Vagina (tissue), 2 donors: ENCODE measurements around the gene ZNF398. TPM values are rescaled to one million over a fixed set of nuclear protein-coding genes. Genes with fewer than 3 reads are reported as not detected.

Source experiments
- DNase-seq, 2 donors: peaks; one replicate each; pipeline ENCODE4 v3.0.0-alpha.2; 2017; ENCODE audit errors: extremely low spot score in 2 of 2
- H3K27ac ChIP-seq: fragments of 200-600 bp; sonication (generic); one replicate; pipeline ENCODE4 v1.5.1; 2019
- H3K27me3 ChIP-seq: fragments of 200-600 bp; sonication (generic); one replicate; pipeline ENCODE4 v1.5.1; 2019
- H3K36me3 ChIP-seq, 2 donors: fragments of 200-600 bp; sonication (generic); one replicate each; pipeline ENCODE4 v1.5.1; 2017 to 2019
- H3K4me1 ChIP-seq: fragments of 200-600 bp; sonication (generic); one replicate; pipeline ENCODE4 v1.5.1; 2019
- H3K4me3 ChIP-seq, 2 donors: fragments of 200-600 bp; sonication (generic); 1 replicate in 1 of 2; 2 replicates in 1 of 2; pipeline ENCODE4 v1.5.1; 2016 to 2019
- H3K9me3 ChIP-seq: fragments of 200-600 bp; sonication (generic); one replicate; pipeline ENCODE4 v1.5.1; 2019
- POLR2A ChIP-seq, 2 donors: fragments of 450-650 bp; IDR thresholded peaks; one replicate each; pipeline ENCODE4 v1.6.1; 2017; ENCODE audit warnings: antibody characterized with exemption in 2 of 2, mild to moderate bottlenecking in 2 of 2, moderate library complexity in 2 of 2
- POLR2AphosphoS5 ChIP-seq, 2 donors: sonication (generic); formaldehyde crosslinking; IDR thresholded peaks; one replicate each; pipeline ENCODE4 v1.9.0; 2017; ENCODE audit warnings: antibody characterized with exemption in 2 of 2, mild to moderate bottlenecking in 2 of 2, low read depth in 1 of 2; ENCODE audit not compliant: insufficient read depth in 1 of 2
- intact Hi-C: fragments of 100-400 bp; cut with DNase I; formaldehyde crosslinking; loops from one replicate; pipeline ENCODE4 v1.15.1; 2023
- total RNA-seq: library from RNA; depleted of rRNA; stranded (reverse); fragments of >200 nt; gene quantifications from one replicate; pipeline ENCODE4 v1.2.3, GENCODE V29; 2016
- TF ChIP-seq, protein P1 (sequence below), 3 experiments: fragments of 450-650 bp in 2 of 3; fragments of 200-600 bp in 1 of 3; sonication (generic) in 1 of 3; IDR thresholded peaks; one replicate each; pipeline ENCODE4 v1.5.1; 2017 to 2019; ENCODE audit warnings: antibody characterized with exemption in 3 of 3, mild to moderate bottlenecking in 2 of 3, moderate library complexity in 2 of 3

ZNF398 gene
- total RNA-seq, 1 donor from 2014 or later, result 21.4 TPM

GRCh38 chr7:149181450-149181790 lies 34.2 kb downstream of the ZNF398 start:
- no peaks in the 10 kb centered on the region for H3K27me3 ChIP-seq
- DNase-seq, result no peak
- H3K27ac ChIP-seq, result no peak overlapping the region
- intact Hi-C loops, result no loop called here
- no peaks in the 10 kb centered on the region for H3K9me3 ChIP-seq
- peaks cover 8% of the 10 kb centered on the region for H3K4me1 ChIP-seq
- H3K36me3 ChIP-seq, result peaks cover 0 to 33% of the 10 kb centered on the region in 2 donors
- H3K4me3 ChIP-seq, result no peak overlapping the region
- no peak for TF ChIP-seq POLR2AphosphoS5 (IDR thresholded peaks at IDR 0.05; ENCODE audit: insufficient read depth in 1 of 2, low read depth in 1 of 2)
- TF ChIP-seq, protein P1, sequence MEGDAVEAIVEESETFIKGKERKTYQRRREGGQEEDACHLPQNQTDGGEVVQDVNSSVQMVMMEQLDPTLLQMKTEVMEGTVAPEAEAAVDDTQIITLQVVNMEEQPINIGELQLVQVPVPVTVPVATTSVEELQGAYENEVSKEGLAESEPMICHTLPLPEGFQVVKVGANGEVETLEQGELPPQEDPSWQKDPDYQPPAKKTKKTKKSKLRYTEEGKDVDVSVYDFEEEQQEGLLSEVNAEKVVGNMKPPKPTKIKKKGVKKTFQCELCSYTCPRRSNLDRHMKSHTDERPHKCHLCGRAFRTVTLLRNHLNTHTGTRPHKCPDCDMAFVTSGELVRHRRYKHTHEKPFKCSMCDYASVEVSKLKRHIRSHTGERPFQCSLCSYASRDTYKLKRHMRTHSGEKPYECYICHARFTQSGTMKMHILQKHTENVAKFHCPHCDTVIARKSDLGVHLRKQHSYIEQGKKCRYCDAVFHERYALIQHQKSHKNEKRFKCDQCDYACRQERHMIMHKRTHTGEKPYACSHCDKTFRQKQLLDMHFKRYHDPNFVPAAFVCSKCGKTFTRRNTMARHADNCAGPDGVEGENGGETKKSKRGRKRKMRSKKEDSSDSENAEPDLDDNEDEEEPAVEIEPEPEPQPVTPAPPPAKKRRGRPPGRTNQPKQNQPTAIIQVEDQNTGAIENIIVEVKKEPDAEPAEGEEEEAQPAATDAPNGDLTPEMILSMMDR (IDR thresholded peaks at IDR 0.05), result no peak
- TF ChIP-seq POLR2A (IDR thresholded peaks at IDR 0.05), result no peak

- H3K4me3 ChIP-seq, result no peak overlapping the region
- no peaks in the 10 kb centered on the region for H3K27me3 ChIP-seq
- TF ChIP-seq POLR2AphosphoS5 (IDR thresholded peaks at IDR 0.05; ENCODE audit: insufficient read depth in 1 of 2, low read depth in 1 of 2), result no peak
- TF ChIP-seq, protein P1 (IDR thresholded peaks at IDR 0.05), result no peak
- no peak for TF ChIP-seq POLR2A (IDR thresholded peaks at IDR 0.05)
- no peaks in the 10 kb centered on the region for H3K9me3 ChIP-seq
- H3K27ac ChIP-seq, result no peak overlapping the region
- intact Hi-C loops, result no loop called here
- no peak for DNase-seq
- H3K36me3 ChIP-seq, result peaks cover 0 to 6% of the 10 kb centered on the region in 2 donors
- H3K4me1 ChIP-seq, result peaks cover 8% of the 10 kb centered on the region
Measured at GRCh38 chr7:149184274-149184673, 37.0 kb downstream of the ZNF398 start.

DNA sequence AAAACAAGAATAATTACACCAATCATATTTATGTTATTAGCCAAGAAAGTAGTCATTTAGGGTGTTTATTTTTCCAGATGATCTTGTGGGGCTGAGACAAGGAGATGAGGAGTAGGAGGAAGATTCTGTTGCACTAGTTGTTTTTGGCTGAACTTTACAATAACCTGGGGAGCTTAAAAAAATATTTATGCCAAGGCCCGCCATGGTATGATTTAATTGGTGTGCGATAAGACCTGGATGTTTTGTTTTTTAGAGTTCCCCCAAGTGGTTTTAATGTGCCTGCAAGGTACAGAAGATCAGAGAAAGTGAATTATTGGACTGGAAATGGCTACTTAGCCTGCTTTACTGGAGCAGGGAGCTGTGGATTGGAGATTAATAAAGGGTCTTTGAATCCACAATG lies 41.0 kb downstream of the ZNF398 start:
- DNase-seq, result no peak
- Histone ChIP-seq H3K36me3 (no peaks in the 10 kb centered on the region), H3K9me3 (no peaks in the 10 kb centered on the region), H3K27me3 (no peaks in the 10 kb centered on the region), H3K4me1 (no peaks in the 10 kb centered on the region), H3K27ac (no peak overlapping the region), H3K4me3 (no peak overlapping the region)
- intact Hi-C loops, result no loop called here
- TF ChIP-seq POLR2AphosphoS5 (IDR thresholded peaks at IDR 0.05; ENCODE audit: insufficient read depth in 1 of 2, low read depth in 1 of 2) (no peak), POLR2A (IDR thresholded peaks at IDR 0.05) (no peak)
- TF ChIP-seq, protein P1 (IDR thresholded peaks at IDR 0.05), result no peak

- no peak for DNase-seq
- Histone ChIP-seq H3K27ac (no peak overlapping the region), H3K27me3 (no peaks in the 10 kb centered on the region), H3K4me1 (no peaks in the 10 kb centered on the region), H3K4me3 (no peak overlapping the region), H3K9me3 (no peaks in the 10 kb centered on the region), H3K36me3 (no peaks in the 10 kb centered on the region)
- intact Hi-C loops, result no loop called here
- TF ChIP-seq, protein P1 (IDR thresholded peaks at IDR 0.05), result no peak
- TF ChIP-seq POLR2A (IDR thresholded peaks at IDR 0.05) (no peak), POLR2AphosphoS5 (IDR thresholded peaks at IDR 0.05; ENCODE audit: insufficient read depth in 1 of 2, low read depth in 1 of 2) (no peak)
Measured at GRCh38 chr7:149188637-149189259, 41.5 kb downstream of the ZNF398 start.

- H3K27me3 ChIP-seq, result no peaks in the 10 kb centered on the region
- intact Hi-C loops, result no loop called here
- no peak for DNase-seq
Measured at GRCh38 chr7:149191851-149192250, 44.6 kb downstream of the ZNF398 start.

More at GRCh38 chr7:149191851-149192250, 44.6 kb downstream of the ZNF398 start:
- H3K4me3 ChIP-seq, result no peak overlapping the region
- H3K9me3 ChIP-seq, result no peaks in the 10 kb centered on the region
- H3K4me1 ChIP-seq, result peaks cover 15% of the 10 kb centered on the region
- no peak overlapping the region for H3K27ac ChIP-seq
- TF ChIP-seq POLR2AphosphoS5 (IDR thresholded peaks at IDR 0.05; ENCODE audit: insufficient read depth in 1 of 2, low read depth in 1 of 2) (no peak), POLR2A (IDR thresholded peaks at IDR 0.05) (no peak)
- TF ChIP-seq, protein P1 (IDR thresholded peaks at IDR 0.05), result no peak
- no peaks in the 10 kb centered on the region for H3K36me3 ChIP-seq
